Neural crest cell (in vitro differentiated cells): ENCODE data around the gene TTC39A. TPM values are rescaled to one million over a fixed set of nuclear protein-coding genes. Genes with fewer than 3 reads are reported as not detected.

ENCODE experiments used
- DNase-seq: peaks from one replicate; pipeline ENCODE4 v3.0.0; 2021; ENCODE audit warnings: low read depth, mixed read lengths, low spot score
- H3K27ac Mint-ChIP-seq: one replicate; pipeline ENCODE4 v1.8.0; 2021; ENCODE audit warnings: mild to moderate bottlenecking, mixed read lengths; ENCODE audit not compliant: unreplicated experiment
- H3K27me3 Mint-ChIP-seq: 2 replicates; pipeline ENCODE4 v1.8.0; 2021; ENCODE audit warnings: low read depth, mild to moderate bottlenecking, mixed read lengths
- H3K36me3 Mint-ChIP-seq: 2 replicates; pipeline ENCODE4 v1.8.0; 2021; ENCODE audit warnings: low read depth, mild to moderate bottlenecking, mixed read lengths
- H3K4me1 Mint-ChIP-seq: 2 replicates; pipeline ENCODE4 v1.8.0; 2021; ENCODE audit warnings: mixed read lengths
- H3K4me3 Mint-ChIP-seq: one replicate; pipeline ENCODE4 v1.8.0; 2021; ENCODE audit warnings: mild to moderate bottlenecking, mixed read lengths
- H3K9me3 Mint-ChIP-seq: 2 replicates; pipeline ENCODE4 v1.8.0; 2021; ENCODE audit warnings: mixed read lengths
- total RNA-seq: library from RNA; stranded (reverse); gene quantifications from 2 replicates; pipeline ENCODE4 v1.2.1, GENCODE V29; 2021
- TF ChIP-seq, protein P1 (sequence below): fragments of 200-600 bp; sonication (generic); conservative IDR thresholded peaks from 2 replicates; pipeline ENCODE4 v1.5.0; 2021; ENCODE audit warnings: antibody characterized with exemption, mild to moderate bottlenecking

Gene TTC39A
- total RNA-seq, 1 donor from 2014 or later, result 1.7 TPM

DNA sequence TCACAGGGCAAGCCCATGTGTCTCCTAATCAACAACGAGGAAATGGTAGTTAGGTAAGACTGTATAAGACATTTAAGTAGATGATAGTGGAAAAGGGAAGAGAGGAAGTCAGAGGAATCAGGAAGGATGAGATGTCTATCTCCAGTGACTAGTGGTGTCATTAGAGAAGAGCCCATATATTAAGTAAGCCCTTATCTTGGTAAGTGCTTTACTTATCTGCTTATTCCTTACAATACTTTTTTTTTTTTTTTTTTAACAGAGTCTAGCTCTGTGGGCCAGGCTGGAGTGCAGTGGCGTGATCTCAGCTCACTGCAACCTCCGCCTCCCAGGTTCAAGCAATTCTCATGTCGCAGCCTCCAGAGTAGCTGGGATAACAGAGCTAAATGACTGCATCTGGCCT, 64.7 kb downstream of the TTC39A start:
- DNase-seq, result no peak
- H3K27me3 Mint-ChIP-seq, result no peaks in the 10 kb centered on the region
- TF ChIP-seq, protein P1, sequence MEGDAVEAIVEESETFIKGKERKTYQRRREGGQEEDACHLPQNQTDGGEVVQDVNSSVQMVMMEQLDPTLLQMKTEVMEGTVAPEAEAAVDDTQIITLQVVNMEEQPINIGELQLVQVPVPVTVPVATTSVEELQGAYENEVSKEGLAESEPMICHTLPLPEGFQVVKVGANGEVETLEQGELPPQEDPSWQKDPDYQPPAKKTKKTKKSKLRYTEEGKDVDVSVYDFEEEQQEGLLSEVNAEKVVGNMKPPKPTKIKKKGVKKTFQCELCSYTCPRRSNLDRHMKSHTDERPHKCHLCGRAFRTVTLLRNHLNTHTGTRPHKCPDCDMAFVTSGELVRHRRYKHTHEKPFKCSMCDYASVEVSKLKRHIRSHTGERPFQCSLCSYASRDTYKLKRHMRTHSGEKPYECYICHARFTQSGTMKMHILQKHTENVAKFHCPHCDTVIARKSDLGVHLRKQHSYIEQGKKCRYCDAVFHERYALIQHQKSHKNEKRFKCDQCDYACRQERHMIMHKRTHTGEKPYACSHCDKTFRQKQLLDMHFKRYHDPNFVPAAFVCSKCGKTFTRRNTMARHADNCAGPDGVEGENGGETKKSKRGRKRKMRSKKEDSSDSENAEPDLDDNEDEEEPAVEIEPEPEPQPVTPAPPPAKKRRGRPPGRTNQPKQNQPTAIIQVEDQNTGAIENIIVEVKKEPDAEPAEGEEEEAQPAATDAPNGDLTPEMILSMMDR, result no peak
- H3K9me3 Mint-ChIP-seq, result no peaks in the 10 kb centered on the region
- H3K27ac Mint-ChIP-seq, result no peak overlapping the region
- no peak overlapping the region for H3K4me3 Mint-ChIP-seq
- H3K36me3 Mint-ChIP-seq, result no peaks in the 10 kb centered on the region
- peaks cover 20% of the 10 kb centered on the region for H3K4me1 Mint-ChIP-seq

DNA sequence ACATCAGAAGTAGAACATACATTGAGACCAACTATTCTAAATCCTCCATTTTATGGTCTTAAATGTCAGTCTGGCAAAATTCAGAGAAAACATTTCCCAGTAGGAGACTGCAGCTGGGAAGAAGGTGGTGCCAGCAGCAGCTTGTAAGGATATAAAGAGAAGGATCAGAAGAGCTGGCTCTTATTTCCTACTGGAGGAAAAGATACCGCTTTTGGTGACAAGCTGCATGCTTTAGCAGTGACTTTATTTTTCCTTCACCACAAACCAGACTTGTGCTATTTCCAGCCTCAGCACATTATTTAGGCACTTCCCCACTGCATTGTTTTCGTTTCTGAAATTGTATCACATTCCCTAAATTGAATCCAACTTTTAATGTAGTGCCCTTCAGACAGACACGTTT, 65.9 kb downstream of the TTC39A start:
- DNase-seq, result no peak
- no peak overlapping the region for H3K4me3 Mint-ChIP-seq
- H3K9me3 Mint-ChIP-seq, result no peaks in the 10 kb centered on the region
- peaks cover 31% of the 10 kb centered on the region for H3K4me1 Mint-ChIP-seq
- H3K27ac Mint-ChIP-seq, result no peak overlapping the region
- TF ChIP-seq, protein P1, result no peak
- no peaks in the 10 kb centered on the region for H3K36me3 Mint-ChIP-seq
- no peaks in the 10 kb centered on the region for H3K27me3 Mint-ChIP-seq

DNA sequence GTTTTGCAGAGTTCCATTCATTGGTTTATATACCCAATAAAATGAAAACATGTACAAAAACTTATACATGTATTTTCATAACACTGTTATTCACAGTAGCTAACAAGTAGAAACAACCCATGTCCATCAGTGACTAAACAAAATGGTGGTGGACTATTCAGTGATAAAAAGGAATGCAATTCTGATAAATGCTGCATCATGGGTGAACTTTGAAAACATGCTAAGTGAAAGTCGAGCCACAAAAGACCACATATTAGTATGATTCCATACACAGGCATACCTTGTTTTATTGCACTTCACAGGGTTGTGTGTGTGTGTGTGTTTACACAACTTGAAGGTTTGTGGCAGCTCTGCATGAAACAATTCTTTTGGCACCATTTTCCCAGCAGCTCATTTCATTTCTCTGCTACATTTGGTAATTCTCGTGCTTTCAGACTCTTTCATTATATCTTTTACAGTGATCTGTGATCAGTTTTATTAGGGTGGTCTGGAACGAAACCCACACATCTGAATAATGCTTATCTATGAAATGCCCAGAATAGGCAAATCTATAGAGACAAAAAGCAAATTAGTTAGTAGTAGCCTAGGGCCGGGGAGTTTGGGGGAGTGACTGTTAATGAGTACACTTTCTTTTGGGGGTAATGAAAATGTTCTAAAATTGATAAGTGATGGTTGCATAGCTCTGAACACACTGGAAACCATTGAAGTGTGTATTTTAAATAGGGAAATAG, 67.0 kb downstream of the TTC39A start:
- DNase-seq, result no peak
- TF ChIP-seq, protein P1, result no peak
- H3K27me3 Mint-ChIP-seq, result no peaks in the 10 kb centered on the region
- no peaks in the 10 kb centered on the region for H3K36me3 Mint-ChIP-seq
- no peak overlapping the region for H3K4me3 Mint-ChIP-seq
- H3K27ac Mint-ChIP-seq, result no peak overlapping the region
- H3K9me3 Mint-ChIP-seq, result no peaks in the 10 kb centered on the region
- peaks cover 43% of the 10 kb centered on the region for H3K4me1 Mint-ChIP-seq

DNA sequence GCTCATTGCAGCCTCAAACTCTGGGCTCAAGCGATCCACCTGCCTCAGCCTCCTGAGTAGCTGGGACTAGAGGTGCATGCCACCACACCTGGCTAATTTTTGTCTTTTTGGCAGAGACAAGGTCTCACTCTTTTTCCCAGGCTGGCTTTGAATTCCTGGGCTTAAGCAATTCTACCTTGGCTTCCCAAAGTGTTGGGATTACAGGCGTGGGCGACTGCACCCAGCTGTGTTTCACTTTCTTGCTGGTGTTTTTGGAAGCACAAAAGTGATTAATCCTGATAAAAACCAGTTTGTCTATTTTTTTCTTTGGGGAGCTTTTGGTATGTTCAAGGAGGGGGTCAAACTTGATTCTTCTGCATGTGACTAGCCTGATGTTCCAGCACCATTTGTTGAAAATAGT, 75.0 kb downstream of the TTC39A start:
- Mint-ChIP-seq H3K4me3 (no peak overlapping the region), H3K4me1 (peaks cover 25% of the 10 kb centered on the region)

DNA sequence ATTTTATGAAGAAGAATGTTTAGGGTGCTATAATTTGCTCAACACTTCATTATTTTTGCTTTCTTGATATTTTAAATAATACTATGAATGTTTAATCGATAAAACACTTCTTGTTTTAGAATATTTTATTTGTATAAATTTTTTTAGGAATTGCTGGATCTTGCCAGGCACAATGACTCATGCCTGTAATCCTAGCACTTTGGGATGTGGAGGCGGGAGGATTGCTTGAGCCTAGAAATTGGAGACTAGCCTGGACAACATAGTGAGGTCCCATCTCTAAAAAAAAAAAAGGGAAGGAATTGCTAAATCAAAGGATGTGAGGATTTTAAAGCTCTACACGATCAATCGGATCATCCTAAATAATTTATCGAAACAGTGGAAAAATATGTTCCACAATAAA, 76.7 kb downstream of the TTC39A start:
- H3K4me3 Mint-ChIP-seq, result no peak overlapping the region
- H3K27ac Mint-ChIP-seq, result no peak overlapping the region
- H3K4me1 Mint-ChIP-seq, result peaks cover 8% of the 10 kb centered on the region
- no peaks in the 10 kb centered on the region for H3K36me3 Mint-ChIP-seq
- TF ChIP-seq, protein P1, result no peak
- H3K9me3 Mint-ChIP-seq, result no peaks in the 10 kb centered on the region
- no peak for DNase-seq
- H3K27me3 Mint-ChIP-seq, result no peaks in the 10 kb centered on the region

More for the DNA sequence above, 75.0 kb downstream of the TTC39A start:
- TF ChIP-seq, protein P1, result no peak
- Mint-ChIP-seq H3K27ac (no peak overlapping the region), H3K9me3 (no peaks in the 10 kb centered on the region), H3K27me3 (no peaks in the 10 kb centered on the region), H3K36me3 (no peaks in the 10 kb centered on the region)
- DNase-seq, result no peak
